Measurements from ENCODE around the gene CCNB2. TPM values are rescaled to one million over a fixed set of nuclear protein-coding genes. Genes with fewer than 3 reads are reported as not detected.

The CCNB2 gene
- total and polyA plus RNA-seq, 9 of the 15 experiments (the other 6 are each of a cell fraction or from before 2014, with no cell fraction given) = 84.8 to 266 (median 124) TPM

DNA sequence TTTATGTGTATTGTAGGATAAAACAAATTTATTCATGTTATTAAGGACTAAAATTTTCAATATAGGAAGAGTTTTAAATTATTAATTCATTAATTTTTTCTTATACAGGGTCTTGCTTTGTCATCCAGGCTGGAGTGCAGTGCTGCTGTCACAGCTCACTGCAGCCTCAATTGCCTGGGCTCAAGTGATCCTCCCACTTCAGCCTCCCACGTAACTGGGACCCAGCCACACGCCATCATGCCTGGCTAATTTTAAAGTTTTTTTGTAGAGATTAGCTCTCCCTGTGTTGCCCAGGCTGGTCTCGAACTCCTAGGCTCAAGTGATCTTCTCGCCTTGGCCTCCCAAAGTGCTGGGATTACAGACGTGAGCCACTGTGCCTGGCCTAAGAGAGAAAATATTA is 14.7 kb downstream of the CCNB2 start (continued):
- TF ChIP-seq, protein P1, sequence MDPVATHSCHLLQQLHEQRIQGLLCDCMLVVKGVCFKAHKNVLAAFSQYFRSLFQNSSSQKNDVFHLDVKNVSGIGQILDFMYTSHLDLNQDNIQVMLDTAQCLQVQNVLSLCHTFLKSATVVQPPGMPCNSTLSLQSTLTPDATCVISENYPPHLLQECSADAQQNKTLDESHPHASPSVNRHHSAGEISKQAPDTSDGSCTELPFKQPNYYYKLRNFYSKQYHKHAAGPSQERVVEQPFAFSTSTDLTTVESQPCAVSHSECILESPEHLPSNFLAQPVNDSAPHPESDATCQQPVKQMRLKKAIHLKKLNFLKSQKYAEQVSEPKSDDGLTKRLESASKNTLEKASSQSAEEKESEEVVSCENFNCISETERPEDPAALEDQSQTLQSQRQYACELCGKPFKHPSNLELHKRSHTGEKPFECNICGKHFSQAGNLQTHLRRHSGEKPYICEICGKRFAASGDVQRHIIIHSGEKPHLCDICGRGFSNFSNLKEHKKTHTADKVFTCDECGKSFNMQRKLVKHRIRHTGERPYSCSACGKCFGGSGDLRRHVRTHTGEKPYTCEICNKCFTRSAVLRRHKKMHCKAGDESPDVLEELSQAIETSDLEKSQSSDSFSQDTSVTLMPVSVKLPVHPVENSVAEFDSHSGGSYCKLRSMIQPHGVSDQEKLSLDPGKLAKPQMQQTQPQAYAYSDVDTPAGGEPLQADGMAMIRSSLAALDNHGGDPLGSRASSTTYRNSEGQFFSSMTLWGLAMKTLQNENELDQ (CRISPR knock-in tag; IDR thresholded peaks at IDR 0.05; ENCODE audit: borderline replicate concordance) = no peak
- TF ChIP-seq ZNF311 (CRISPR knock-in tag; IDR thresholded peaks at IDR 0.05) = no peak

DNA sequence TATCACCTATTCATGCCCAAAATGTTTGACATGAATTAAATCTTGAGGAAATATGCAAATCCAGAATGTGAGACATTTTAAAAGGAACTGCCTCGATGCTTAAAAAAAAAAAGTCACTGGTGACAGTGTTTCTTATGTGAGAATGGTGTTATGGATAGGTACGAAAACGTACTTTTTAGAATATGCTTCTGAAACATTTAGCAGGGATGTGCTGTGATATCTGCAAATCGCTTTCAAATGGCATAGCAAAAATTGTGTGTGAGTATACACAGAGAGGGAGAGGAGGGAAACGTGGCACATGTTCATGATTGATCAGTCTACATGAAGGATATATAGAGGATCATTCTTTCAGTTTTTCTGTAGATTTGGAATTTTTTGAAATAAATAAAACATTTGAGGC is 16.0 kb downstream of the CCNB2 start:
- H3K4me2 ChIP-seq (ENCODE audit: insufficient read depth, low read length) = no peak overlapping the region
- H3K27ac ChIP-seq (ENCODE audit: extremely low read depth, low read depth, low read length) = no peak overlapping the region
- FAIRE-seq (peak; percentile 29), ATAC-seq (no peak), DNase-seq (ENCODE audit: extremely low read depth in 1 of 4, low spot score in 3 of 4) (no peak)
- no peak overlapping the region for H2AFZ ChIP-seq (ENCODE audit: low read depth, low read length)
- ChIA-PET CTCF (ENCODE audit: low intra/inter-chr PET ratio) (no interaction called here), POLR2A (interaction anchor here (1.3 kb wide), 1 partner anchor 14 kb away, joined by 3 read pairs; no protein-coding TSS in a partner anchor)
- no peaks in the 10 kb centered on the region for H3K4me1 ChIP-seq (replicated peaks in 1 of 2; ENCODE audit: control insufficient read depth in 2 of 2, insufficient read depth in 2 of 2, low read length in 2 of 2)
- H3K9ac ChIP-seq (ENCODE audit: insufficient read depth in 1 of 2, low read depth in 2 of 2, low read length in 2 of 2) = no peak overlapping the region
- no peaks in the 10 kb centered on the region for H3K27me3 ChIP-seq (ENCODE audit: control insufficient read depth in 2 of 2, insufficient read depth in 2 of 2, low read length in 2 of 2)
- intact Hi-C loops (cut with micrococcal nuclease) = no loop called here
- H3K4me3 ChIP-seq = no peak overlapping the region
- no peaks in the 10 kb centered on the region for H3K9me3 ChIP-seq (replicated peaks; ENCODE audit: control insufficient read depth, insufficient read depth, low read depth, low read length)
- H3K36me3 ChIP-seq (ENCODE audit: control insufficient read depth, insufficient read depth, low read length) = peaks cover 87% of the 10 kb centered on the region
- no peaks in the 10 kb centered on the region; the same call in 2 of the 3 replicates for H3K79me2 ChIP-seq (ENCODE audit: control insufficient read depth, insufficient read depth, low read length)
- BruUV-seq (replicated peaks) = no TSS peak
- no peaks in the 10 kb centered on the region for H4K20me1 ChIP-seq (replicated peaks; ENCODE audit: control insufficient read depth, insufficient read depth, low read length)
- in situ Hi-C loops (cut with MboI) = no loop called here
- no peaks in the 10 kb centered on the region for H3K9me1 ChIP-seq (ENCODE audit: control insufficient read depth, insufficient read depth, low read length)
- 91% methylated on average over 5 of the region's 5 CpGs for WGBS (ENCODE audit: insufficient coverage, low coverage, missing lambda C conversion rate)
- TF ChIP-seq, protein P2, sequence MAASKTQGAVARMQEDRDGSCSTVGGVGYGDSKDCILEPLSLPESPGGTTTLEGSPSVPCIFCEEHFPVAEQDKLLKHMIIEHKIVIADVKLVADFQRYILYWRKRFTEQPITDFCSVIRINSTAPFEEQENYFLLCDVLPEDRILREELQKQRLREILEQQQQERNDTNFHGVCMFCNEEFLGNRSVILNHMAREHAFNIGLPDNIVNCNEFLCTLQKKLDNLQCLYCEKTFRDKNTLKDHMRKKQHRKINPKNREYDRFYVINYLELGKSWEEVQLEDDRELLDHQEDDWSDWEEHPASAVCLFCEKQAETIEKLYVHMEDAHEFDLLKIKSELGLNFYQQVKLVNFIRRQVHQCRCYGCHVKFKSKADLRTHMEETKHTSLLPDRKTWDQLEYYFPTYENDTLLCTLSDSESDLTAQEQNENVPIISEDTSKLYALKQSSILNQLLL (CRISPR knock-in tag; IDR thresholded peaks at IDR 0.05; ENCODE audit: borderline replicate concordance) = no peak
- TF ChIP-seq, protein P3, sequence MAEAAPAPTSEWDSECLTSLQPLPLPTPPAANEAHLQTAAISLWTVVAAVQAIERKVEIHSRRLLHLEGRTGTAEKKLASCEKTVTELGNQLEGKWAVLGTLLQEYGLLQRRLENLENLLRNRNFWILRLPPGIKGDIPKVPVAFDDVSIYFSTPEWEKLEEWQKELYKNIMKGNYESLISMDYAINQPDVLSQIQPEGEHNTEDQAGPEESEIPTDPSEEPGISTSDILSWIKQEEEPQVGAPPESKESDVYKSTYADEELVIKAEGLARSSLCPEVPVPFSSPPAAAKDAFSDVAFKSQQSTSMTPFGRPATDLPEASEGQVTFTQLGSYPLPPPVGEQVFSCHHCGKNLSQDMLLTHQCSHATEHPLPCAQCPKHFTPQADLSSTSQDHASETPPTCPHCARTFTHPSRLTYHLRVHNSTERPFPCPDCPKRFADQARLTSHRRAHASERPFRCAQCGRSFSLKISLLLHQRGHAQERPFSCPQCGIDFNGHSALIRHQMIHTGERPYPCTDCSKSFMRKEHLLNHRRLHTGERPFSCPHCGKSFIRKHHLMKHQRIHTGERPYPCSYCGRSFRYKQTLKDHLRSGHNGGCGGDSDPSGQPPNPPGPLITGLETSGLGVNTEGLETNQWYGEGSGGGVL (CRISPR knock-in tag; IDR thresholded peaks at IDR 0.05) = no peak
- TF ChIP-seq JUNB (CRISPR knock-in tag; conservative IDR thresholded peaks at IDR 0.05) (no peak), MAFG (tag; conservative IDR thresholded peaks at IDR 0.05) (no peak), POLR2H (tag; IDR thresholded peaks at IDR 0.05; ENCODE audit: low read depth) (no peak), ZNF76 (CRISPR knock-in tag; IDR thresholded peaks at IDR 0.05; ENCODE audit: borderline replicate concordance) (no peak), RFX1 (IDR thresholded peaks at IDR 0.05) (no peak), YY1 (IDR thresholded peaks at IDR 0.05; ENCODE audit: borderline replicate concordance in 1 of 3, control insufficient read depth in 1 of 3, extremely low read depth in 1 of 3, insufficient read depth in 3 of 3, insufficient read length in 1 of 3, insufficient replicate concordance in 2 of 3, low read depth in 1 of 3, low read length in 2 of 3) (no peak), ZSCAN32 (CRISPR knock-in tag; IDR thresholded peaks at IDR 0.05) (no peak), ZFP30 (CRISPR knock-in tag; IDR thresholded peaks at IDR 0.05; ENCODE audit: borderline replicate concordance) (no peak), MEIS2 (IDR thresholded peaks at IDR 0.05; ENCODE audit: partially characterized antibody) (no peak)
